ENCODE results near the gene ARSA.

The ARSA gene

GRCh38 chr22:50577987-50578775 lies 49.8 kb downstream of the ARSA start, which contains the start of gene CPT1B:
Gene CPT1B (minus strand): TSS chr22:50578427. CDS start chr22:50577915, 512 bp downstream.
- no peak for DNase-seq

GRCh38 chr22:50577697-50577986 lies 50.3 kb downstream of the ARSA start:
- DNase-seq = no peak

- no peak for DNase-seq
Measured at GRCh38 chr22:50576806-50577696, 50.9 kb downstream of the ARSA start.

- DNase-seq = no peak
Measured at GRCh38 chr22:50576070-50576469, 51.9 kb downstream of the ARSA start.

GRCh38 chr22:50575426-50575941 lies 52.5 kb downstream of the ARSA start:
- no peak for DNase-seq
